K562 (cell line): ENCODE results near the gene FADS1. TPM values are rescaled to one million over a fixed set of nuclear protein-coding genes. Genes with fewer than 3 reads are reported as not detected.

ENCODE experiments used
- ATAC-seq: fragments of 200-7000 bp; cut with Tn5 transposase; 3 replicates; pipeline ENCODE4 v1.9.1; 2020; ENCODE audit warnings: moderate library complexity
- BruUV-seq: library from RNA; stranded (reverse); fragments of 400-500 nt; replicated peaks from 2 replicates; lab custom pipeline; 2021; lab: Mats Ljungman, UMichigan
- CTCF ChIA-PET: fragments of 300-600 bp; formaldehyde crosslinking; extraction: SDS; loops from one replicate; lab custom pipeline; 2021; ENCODE audit warnings: low intra/inter-chr PET ratio; lab: Yijun Ruan, JAX
- POLR2A ChIA-PET: fragments of 300-600, 350-650 bp; sonication (Branson Sonifier 250); formaldehyde crosslinking; extraction: SDS; loops from one replicate; lab custom pipeline; 2021; ENCODE audit warnings: antibody characterized with exemption, inconsistent platforms; lab: Yijun Ruan, JAX
- DNase-seq, 4 experiments: peaks; one replicate each; pipeline versions ENCODE4 v3.0.0 to v3.0.0-alpha.2; 2011 to 2018; ENCODE audit warnings: low spot score in 3 of 4, mixed read lengths in 3 of 4; ENCODE audit errors: extremely low read depth in 1 of 4
- FAIRE-seq: peaks from 2 replicates; lab custom pipeline; 2011; peaks lifted over from hg19 to GRCh38; lab: Jason Lieb, UNC
- H2AFZ ChIP-seq: 2 replicates; pipeline ENCODE4 v1.6.0; 2011; ENCODE audit warnings: low read depth, low read length, control low read depth, inconsistent platforms
- H3K27ac ChIP-seq: fragments of 200-600 bp; 3 replicates; pipeline ENCODE4 v1.8.0; 2011; ENCODE audit warnings: low read depth, mild to moderate bottlenecking, control low read depth, inconsistent platforms, low read length, moderate library complexity, mixed read lengths; ENCODE audit errors: extremely low read depth
- H3K27me3 ChIP-seq, 2 experiments: fragments of 300-600 bp in 1 of 2; 2 replicates in 1 of 2; 3 replicates in 1 of 2; pipeline versions ENCODE4 v1.6.0 to v1.8.0; 2011; ENCODE audit warnings: inconsistent platforms in 2 of 2, low read length in 2 of 2, mild to moderate bottlenecking in 1 of 2, mixed read lengths in 1 of 2, moderate library complexity in 1 of 2; ENCODE audit not compliant: control insufficient read depth in 2 of 2, insufficient read depth in 2 of 2
- H3K36me3 ChIP-seq: fragments of 300-600 bp; 3 replicates; pipeline ENCODE4 v1.8.0; 2011; ENCODE audit warnings: mild to moderate bottlenecking, low read length, inconsistent platforms; ENCODE audit not compliant: control insufficient read depth, insufficient read depth
- H3K4me1 ChIP-seq, 2 experiments: fragments of 200-600 bp in 1 of 2; replicated peaks in 1 of 2; 2 replicates in 1 of 2; 3 replicates in 1 of 2; pipeline versions ENCODE4 v1.5.1 to v1.8.0; 2011; ENCODE audit warnings: inconsistent platforms in 2 of 2, low read length in 2 of 2, mild to moderate bottlenecking in 1 of 2, mixed read lengths in 1 of 2, moderate library complexity in 1 of 2; ENCODE audit not compliant: control insufficient read depth in 2 of 2, insufficient read depth in 2 of 2
- H3K4me2 ChIP-seq: 2 replicates; pipeline ENCODE4 v1.6.1; 2011; ENCODE audit warnings: low read length, control low read depth, inconsistent platforms, mixed read lengths; ENCODE audit not compliant: insufficient read depth
- H3K4me3 ChIP-seq: fragments of 200-600 bp; sonication (generic), shearing (Covaris generic); 2 replicates; pipeline ENCODE4 v1.5.1; 2016; ENCODE audit warnings: control low read depth, inconsistent platforms
- H3K79me2 ChIP-seq: fragments of 200-600 bp; 3 replicates; pipeline ENCODE4 v1.8.0; 2011; ENCODE audit warnings: low read length, inconsistent platforms; ENCODE audit not compliant: control insufficient read depth, insufficient read depth
- H3K9ac ChIP-seq, 2 experiments: 2 replicates each; pipeline versions ENCODE4 v1.6.0 to v1.6.1; 2011; ENCODE audit warnings: low read depth in 2 of 2, low read length in 2 of 2, control low read depth in 1 of 2, inconsistent platforms in 1 of 2, mild to moderate bottlenecking in 1 of 2, mixed read lengths in 1 of 2; ENCODE audit not compliant: insufficient read depth in 1 of 2
- H3K9me1 ChIP-seq: one replicate; pipeline ENCODE4 v1.6.0; 2011; ENCODE audit warnings: inconsistent platforms, mild to moderate bottlenecking, low read length, moderate library complexity; ENCODE audit not compliant: control insufficient read depth, insufficient read depth
- H3K9me3 ChIP-seq: replicated peaks from 2 replicates; pipeline ENCODE4 v1.5.1; 2011; ENCODE audit warnings: low read depth, low read length, inconsistent platforms; ENCODE audit not compliant: control insufficient read depth, insufficient read depth
- H4K20me1 ChIP-seq: replicated peaks from 2 replicates; pipeline ENCODE4 v1.6.1; 2011; ENCODE audit warnings: low read length, inconsistent platforms, mixed read lengths; ENCODE audit not compliant: control insufficient read depth, insufficient read depth
- POLR2G ChIP-seq: fragments of 200-400 bp; formaldehyde crosslinking; IDR thresholded peaks from 2 replicates; pipeline ENCODE4 v1.6.1; 2017; ENCODE audit warnings: low read depth, mild to moderate bottlenecking, antibody characterized with exemption, low read length, moderate library complexity
- ZNF609 ChIP-seq: sonication (generic); formaldehyde crosslinking; IDR thresholded peaks from 2 replicates; pipeline ENCODE4 v1.8.1; 2023; ENCODE audit warnings: missing genetic modification reagents, mild to moderate bottlenecking, borderline replicate concordance
- WGBS: fragments of 100-300 bp; shearing (Covaris generic); methylation state at CpG from one replicate; pipeline ENCODE4 v1.1.6; 2016; ENCODE audit warnings: low coverage, mixed read lengths; ENCODE audit not compliant: insufficient coverage; ENCODE audit errors: missing lambda C conversion rate; 5-methylcytosine and 5-hydroxymethylcytosine counted together
- in situ Hi-C: fragments of 300-500 bp; cut with MboI; formaldehyde crosslinking; loops from 4 replicates; pipeline ENCODE4 v1.15.0; 2018; ENCODE audit warnings: inconsistent platforms, mixed read lengths
- intact Hi-C: fragments of 100-400 bp; cut with micrococcal nuclease; formaldehyde crosslinking; loops from 2 replicates; pipeline ENCODE4 v1.14.2; 2022
- polyA plus RNA-seq, 8 experiments: library from polyadenylated mRNA; depleted of rRNA in 4 of 8; stranded (reverse) in 5 of 8; unstranded in 3 of 8; fragments of >200 nt; fragmentation: Nextera tagmentation in 2 of 8; fragmentation: Illumina TruSeq in 1 of 8; extraction: Ambion mirVana in 2 of 8; extraction: Trizol in 1 of 8; gene quantifications; 2 replicates each; pipeline versions ENCODE4 v1.2.1 to v1.2.3, GENCODE V29; 2011 to 2014; ENCODE audit warnings: inconsistent platforms in 1 of 8, missing spikeins in 1 of 8
- total RNA-seq, 7 experiments: library from RNA; depleted of rRNA in 6 of 7; stranded (reverse); fragments of >200 nt in 6 of 7; fragmentation: Illumina TruSeq in 2 of 7; extraction: Trizol in 2 of 7; gene quantifications; 2 replicates each; pipeline versions ENCODE4 v1.2.1 to v1.2.3, GENCODE V29; 2011 to 2021; ENCODE audit warnings: low replicate concordance in 1 of 7

The FADS1 gene
- total and polyA plus RNA-seq, 9 of the 15 experiments (the other 6 are each of a cell fraction or from before 2014, with no cell fraction given), result 110 to 864 (median 364) TPM

DNA sequence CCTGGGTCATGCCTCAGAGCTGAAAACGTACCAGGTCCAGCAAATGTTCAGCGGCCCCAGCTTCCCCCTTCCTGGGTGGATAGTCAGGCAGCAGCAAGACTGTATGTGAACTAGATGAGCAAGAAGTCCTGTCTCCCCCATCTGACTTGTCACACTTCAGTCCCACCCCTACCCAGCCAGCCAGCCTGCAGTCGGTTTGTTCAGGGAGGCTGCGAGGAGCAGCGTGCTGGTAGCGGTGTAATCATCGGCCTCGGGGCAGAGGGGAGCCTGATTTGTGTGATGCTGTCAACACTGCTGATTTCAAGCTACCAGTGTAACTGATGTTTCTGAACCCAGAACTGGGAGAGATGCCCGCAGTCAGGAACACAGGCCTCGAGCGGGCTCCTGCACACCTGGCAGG, 34.0 kb downstream of the FADS1 start:
- ChIA-PET POLR2A (interaction anchor here (0.6 to 1.7 kb wide), 10 partner anchors 10 to 406 kb away, joined by 3 to 8 read pairs (median 3); partner anchors contain the start of genes FEN1 and TMEM258), CTCF (no interaction called here)
- TF ChIP-seq POLR2G, result peak; percentile 43
- no peak for TF ChIP-seq ZNF609 (CRISPR knock-in tag)
- no peak for ATAC-seq
- H3K9ac ChIP-seq, result peak overlapping the region in 1 of 2 experiments; percentile 21; a peak in 1 of 4 replicates
- H3K4me2 ChIP-seq, result no peak overlapping the region
- H4K20me1 ChIP-seq, result peaks cover 6% of the 10 kb centered on the region
- no peak overlapping the region for H2AFZ ChIP-seq
- peaks cover 69% of the 10 kb centered on the region for H3K36me3 ChIP-seq
- no peak for FAIRE-seq
- H3K4me1 ChIP-seq, result peaks cover 0 to 19% of the 10 kb centered on the region in 2 experiments; a peak in 2 of 5 replicates
- 75% methylated on average over 10 of the region's 11 CpGs for WGBS
- no peak overlapping the region for H3K27ac ChIP-seq
- no peak overlapping the region for H3K4me3 ChIP-seq
- 0 out of 3 replicates have a peak, but pooled peaks cover 2% of the 10 kb centered on the region for H3K79me2 ChIP-seq
- intact Hi-C loops, result no loop called here
- in situ Hi-C loops, result no loop called here
- no peaks in the 10 kb centered on the region for H3K27me3 ChIP-seq
- H3K9me1 ChIP-seq, result no peaks in the 10 kb centered on the region
- no TSS peak for BruUV-seq
- H3K9me3 ChIP-seq, result no peaks in the 10 kb centered on the region
- DNase-seq, result no peak
